Measurements from ENCODE around the gene CACNA1H.
"Not testable (repeated sequence)": the region's sequence is repeated elsewhere in the genome, so short reads cannot be mapped to it uniquely, and the experiment has no call there.

CACNA1H gene

DNA sequence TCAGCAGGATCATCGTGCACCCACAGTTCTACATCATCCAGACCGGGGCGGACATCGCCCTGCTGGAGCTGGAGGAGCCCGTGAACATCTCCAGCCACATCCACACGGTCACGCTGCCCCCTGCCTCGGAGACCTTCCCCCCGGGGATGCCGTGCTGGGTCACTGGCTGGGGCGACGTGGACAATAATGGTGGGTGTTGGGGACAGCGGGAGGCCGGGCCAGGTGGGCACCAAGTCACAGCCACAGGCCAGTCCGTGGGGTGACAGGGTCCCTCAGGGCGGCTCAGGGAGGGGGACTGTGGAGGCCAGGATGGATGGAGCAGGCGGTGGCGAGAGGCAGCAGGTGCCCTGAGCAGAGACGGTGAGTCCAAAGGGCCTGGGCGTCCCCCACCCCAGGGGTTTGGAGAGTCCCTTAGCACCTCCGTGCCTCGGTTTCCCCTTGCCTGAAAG, 104.0 kb downstream of the CACNA1H start:
- no peak for DNase-seq

DNA sequence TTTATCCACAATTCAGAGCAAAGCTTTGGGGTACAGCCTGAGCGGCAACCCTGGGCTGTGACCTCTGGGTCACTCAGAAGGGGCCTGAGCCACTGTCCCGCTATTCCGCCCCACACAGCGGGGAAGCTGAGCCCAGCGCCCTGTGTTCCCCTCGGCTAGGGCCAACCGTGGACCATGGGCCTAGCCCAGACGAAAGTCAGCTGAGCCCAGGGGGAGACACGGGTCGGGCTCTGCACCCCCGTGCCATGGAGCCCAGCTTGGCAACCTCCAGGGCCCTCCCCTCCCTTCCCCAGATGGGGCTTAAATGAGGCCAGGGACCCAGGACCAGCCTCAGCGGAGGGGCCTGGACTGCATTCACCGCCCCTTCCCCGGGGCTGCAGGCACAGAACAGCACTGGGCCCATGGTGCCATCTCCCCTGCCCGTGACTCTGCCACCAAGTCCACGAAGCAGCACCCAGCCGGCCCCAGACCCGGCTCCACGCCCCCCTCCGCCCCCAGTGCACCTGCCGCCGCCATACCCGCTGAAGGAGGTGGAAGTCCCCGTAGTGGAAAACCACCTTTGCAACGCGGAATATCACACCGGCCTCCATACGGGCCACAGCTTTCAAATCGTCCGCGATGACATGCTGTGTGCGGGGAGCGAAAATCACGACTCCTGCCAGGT, 104.8 kb downstream of the CACNA1H start:
- no peak for DNase-seq

DNA sequence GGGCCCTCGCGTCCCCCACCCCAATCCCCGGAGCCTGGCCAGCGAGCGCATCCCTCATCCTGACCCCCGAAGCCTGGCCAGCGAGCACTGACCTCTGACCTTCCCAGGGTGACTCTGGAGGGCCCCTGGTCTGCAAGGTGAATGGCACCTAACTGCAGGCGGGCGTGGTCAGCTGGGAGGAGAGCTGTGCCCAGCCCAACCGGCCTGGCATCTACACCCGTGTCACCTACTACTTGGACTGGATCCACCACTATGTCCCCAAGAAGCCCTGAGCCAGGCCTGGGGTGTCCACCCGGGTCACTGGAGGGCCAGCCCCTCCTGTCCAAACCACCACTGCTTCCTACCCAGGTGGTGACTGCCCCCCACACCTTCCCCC, 105.3 kb downstream of the CACNA1H start:
- DNase-seq, result no peak

DNA sequence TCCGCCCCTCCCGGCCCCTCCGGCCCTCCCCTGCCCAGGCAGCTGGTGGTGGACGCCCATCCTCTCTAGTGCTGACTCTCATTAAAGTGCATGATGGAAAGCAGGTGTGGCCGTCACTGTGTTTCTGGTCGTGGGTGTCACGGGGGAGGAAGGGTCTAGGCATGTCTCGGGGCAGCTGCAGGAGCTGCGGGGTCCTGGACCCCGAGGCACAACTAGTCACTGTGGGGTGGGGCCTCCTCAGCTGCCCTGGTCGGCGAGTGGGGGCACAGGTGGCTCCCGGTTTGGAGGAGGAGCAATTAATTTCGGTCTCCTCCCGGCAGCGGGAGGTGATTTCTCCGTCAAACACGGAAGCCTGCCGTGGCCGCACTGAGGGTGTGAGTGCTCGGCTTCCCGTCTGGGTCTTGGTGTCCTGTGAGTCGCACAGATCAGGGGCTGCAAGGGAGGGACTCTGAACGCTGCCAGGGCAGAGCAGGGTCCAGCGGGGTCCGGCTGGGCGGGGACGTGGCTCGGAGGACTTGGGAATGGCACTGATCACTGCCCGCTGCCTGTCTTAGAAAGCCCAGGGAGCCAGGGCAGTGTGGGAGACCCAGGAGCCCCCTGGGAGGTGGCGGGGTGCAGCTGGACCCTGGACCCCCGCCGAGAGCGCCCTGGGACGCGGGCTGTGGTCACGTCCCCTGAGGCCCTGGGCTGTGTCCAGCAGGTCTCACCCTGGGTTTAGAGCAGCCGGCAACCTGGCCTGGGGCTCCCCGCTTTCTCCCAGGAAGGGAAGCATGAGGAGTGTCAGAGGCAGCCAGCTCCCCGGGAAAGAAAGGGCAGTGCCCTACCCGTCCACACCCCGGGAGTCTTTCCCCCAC, 106.2 kb downstream of the CACNA1H start:
- peak; percentile 41 for DNase-seq

DNA sequence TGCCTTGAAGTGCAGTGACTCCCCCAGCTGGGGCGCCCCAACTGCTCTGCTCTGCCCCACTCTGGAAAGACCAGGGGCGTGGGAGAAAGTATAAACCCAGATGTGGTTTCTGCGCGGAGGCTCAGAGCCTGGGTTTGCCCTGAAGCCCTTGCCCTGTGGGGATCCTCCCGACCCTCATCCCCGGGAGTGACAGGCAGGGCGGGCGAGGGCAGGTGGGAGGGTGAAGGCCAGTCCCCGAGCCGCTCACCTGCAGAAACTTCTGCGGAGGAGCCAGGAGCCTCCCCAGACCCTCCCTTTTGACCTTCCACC, 106.8 kb downstream of the CACNA1H start:
- DNase-seq, result no peak

DNA sequence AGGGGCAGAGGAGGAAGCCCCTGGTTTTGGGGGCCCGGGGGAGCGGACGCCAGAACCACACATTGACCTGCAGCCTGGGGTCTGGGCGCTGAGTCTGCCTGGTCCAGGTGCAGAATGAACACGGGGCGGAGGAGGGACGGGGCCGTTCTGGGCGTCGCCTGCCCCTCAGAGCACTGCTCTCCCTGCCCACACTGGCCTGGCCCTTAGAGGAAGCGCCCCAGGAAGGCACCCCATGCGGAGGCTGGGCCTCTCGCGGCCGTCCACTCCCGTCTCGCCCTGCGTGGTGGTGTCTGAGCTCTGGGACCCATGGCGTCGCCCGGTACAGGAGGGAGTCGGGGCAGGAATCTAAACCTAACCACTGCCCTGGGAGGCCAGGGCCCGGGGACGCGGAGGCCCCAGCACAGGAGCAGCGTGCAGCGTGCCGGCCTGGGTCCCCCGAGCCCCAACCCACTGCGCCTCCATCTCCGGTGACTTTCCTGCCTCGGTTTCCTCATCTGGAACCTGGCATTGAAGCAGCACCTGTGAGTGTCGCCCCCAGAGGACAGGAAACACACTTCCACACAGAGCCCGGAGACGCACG, 107.3 kb downstream of the CACNA1H start:
- no peak for DNase-seq

DNA sequence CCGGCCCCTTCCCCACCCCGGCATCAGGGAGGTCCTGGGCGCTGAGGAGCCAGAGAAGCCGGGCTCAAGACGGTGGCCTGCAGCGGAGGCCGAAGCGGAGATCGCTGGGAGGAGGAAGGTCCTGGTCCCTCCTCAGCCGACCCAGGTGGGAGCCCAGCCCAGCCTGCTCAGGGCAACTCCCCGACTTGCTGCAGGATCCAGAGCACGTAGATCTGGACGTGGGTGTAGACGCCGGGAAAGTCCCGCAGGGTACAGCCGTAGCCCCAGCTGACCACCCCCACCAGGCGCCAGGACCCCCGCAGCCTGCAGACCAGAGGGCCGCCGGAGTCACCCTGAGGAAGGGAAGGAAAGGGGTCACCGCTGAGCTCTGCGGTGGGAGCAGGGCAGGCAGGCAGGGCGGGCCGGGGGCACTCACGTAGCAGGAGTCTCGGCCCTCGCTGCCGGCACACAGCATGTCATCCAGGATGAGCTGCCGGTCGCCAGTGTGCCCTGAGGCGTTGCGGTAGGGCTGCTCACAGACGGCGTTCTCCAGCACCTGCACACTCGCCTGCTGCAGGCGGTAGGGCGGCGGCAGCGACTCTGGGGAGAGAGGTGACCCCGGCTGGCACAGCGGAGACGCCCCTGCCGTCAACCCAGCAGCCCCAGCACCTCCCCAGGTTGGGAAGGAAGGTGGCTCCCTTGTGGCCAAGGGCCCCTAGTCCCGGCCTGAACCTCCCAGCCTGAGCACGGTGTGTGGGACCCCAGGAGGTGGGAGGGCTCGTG, 108.4 kb downstream of the CACNA1H start:
- DNase-seq, result no peak

DNA sequence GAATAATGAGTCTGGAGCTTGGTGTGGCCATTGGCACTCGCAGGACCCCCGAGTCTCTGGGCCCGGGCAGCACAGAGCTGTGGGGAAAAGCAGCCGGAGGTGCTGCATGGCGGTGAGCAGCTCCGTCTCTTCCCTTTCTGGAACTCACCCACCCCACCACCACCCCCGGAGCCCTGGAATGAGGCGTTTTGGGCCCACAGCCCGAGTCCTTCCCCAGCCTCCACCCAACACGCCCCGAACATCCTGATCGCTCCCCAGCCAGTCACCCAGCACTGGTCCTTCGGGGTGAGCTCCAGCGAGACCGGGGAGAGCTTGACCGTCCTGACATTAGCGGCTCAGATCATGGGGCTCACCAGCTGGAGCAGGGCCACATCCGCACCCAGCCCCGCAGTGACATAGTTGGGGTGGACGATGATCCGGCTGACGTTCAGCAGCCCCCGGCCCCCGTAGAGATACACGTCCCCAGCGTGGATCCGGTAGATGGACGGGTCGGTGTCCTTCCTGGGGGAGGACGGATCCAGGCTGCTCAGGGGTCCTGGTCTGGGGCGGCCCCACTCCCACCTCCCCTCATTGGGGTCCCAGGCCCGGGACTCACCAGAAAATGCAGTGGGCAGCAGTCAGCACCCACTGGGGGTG, 109.4 kb downstream of the CACNA1H start:
- no peak for DNase-seq

DNA sequence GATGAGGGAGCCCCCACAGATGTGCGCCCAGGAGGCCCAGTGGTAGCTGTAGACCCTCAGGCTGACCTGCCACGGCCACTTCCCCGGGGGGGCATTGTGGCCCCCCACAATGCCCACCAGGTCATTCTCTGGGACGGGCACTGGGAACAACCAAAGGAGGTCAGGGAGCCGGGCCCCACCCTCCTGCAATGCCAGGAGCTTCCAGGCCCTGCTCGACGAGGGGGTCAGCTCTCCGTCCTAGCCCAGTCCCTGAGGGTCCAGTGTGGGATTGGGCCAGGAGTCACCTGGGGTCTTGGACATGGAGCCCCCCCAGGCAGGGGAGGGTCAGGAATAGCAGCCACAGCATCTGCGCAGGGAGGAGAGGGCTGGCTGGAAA, 109.9 kb downstream of the CACNA1H start:
- DNase-seq, result no peak

DNA sequence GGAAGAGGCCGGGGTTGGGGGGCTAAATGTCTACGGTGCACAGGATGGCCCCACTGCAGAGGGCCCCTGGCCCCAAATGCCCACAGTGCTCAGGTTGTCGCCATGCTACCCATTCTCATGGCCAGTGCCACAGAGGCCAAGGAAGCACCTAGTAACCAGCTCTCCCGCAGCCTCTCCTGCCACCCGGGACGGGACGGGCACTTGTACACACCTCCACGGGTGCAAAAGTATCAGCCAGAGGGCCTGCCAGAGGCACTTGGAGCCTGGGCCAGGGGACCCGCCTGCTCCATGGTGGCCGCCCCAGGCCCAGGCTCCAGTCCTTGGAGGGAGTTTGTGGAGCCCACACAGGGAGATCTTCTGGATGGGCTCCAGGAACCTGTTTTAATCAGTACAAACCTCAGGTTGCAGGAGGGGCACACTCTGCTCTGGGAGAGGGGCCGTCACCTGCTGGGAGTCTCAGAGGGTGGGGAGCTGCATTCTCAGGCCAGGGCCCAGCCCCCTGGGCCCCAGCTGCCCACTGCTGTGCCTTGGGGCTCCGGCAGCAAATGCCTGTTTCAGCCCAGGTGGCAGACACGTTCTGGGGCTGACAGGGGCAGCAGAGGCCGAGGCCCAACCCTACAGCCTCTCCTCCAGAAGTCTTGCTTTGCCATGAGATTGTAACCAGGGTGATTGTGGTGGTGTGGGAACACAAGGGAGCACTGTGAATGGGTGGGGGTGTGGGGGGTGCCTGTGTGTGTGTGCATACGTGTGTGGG, 110.9 kb downstream of the CACNA1H start:
- no peak for DNase-seq

DNA sequence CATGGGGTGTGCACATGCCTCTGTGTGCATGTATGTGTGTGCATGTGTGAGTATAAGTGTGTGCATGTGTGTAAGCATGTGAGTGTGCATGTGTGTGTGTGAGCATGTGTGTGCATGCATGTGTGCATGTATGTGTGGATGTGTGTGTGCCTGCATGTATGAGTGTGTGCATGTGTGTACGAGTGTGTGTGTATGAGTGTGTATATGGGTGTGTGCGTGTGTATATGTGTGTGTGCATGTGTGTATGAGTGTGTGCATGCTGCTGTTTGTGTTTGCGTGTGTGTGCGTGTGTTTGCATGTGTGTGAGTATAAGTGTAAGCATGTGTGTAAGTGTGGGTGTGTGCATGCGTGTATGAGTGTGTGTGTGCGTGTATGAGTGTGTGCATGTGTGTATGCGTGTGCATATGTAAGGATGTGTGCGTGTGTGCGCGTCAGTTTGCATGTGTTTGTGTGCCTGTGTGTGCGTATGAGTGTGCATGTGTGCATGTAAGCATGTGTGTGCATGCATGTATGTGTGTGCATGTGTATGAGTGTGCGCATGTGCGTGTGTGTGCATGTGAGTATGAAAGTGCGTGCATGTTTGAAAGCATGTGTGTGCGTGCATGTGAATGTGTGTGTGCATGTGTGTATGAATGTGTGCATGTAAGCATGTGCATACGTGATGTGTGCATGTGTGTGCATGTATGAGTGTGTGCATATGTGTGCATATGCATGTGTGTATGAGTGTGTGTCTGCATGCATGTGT, 111.6 kb downstream of the CACNA1H start:
- DNase-seq, result no peak

DNA sequence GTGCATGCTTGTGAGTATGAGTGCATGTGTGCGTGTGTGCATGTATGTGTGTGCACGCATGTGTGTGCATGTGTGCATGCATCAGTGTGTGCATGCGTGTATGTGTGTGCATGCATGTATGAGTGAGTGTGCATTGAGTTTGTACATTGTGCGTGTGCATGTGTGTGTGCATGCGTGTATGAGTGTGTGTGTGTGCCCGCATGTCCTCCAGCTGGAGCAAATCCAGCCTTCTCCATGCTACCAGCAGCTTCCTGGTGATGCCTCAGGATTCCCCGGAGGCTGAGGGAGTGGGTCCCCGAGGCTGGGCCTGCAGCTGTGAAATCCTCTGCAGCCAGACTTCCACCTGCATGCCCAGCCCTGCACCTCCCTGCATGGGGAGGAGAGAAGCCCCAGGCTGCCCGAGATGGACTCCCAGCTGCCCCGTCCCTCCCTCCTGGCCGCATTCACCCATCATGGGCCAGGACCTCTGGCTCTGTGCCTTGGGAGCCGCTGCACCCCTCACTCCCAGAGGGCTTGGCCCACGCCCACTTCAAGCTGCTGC, 112.3 kb downstream of the CACNA1H start:
- DNase-seq, result no peak

DNA sequence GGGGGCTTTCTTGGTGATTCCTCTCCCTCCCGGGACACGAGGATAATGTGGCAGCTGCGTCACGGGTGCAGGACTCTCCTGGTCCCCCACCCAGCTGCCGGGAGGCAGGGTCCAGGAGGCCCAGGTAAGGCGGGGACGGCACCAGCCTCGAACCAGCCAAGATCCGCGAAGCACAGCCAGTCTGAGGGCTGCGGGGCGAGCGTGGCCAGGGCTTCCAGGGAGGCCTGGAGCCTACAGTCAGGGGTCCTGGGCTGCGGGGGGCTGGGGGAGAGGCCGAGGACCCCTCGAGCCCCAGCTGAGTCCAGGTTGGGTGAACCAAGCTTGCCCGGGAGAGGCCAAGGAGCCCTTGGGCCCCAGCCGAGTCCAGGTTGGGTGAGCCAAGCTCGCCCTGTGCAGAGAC, 112.9 kb downstream of the CACNA1H start:
- DNase-seq, result no peak

DNA sequence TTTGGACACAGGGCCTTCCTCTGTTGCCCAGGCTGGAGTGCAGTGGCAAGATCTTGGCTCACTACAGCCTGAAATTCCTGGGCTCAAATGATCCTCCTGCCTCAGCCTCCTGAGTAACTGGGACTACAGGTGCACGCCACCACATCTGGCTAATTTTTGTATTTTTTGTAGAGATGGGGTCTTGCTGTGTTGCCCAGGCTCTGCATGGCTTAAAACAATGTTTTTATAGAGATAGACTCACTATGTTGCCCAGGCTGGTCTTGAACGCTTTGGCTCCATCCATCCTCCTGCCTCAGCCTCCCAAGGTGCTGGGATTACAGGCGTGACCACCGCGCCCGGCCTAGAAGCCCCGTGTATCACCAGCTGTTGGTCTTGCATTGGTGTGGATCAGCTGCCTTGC, 116.5 kb downstream of the CACNA1H start:
- DNase-seq, result not testable (repeated sequence)

DNA sequence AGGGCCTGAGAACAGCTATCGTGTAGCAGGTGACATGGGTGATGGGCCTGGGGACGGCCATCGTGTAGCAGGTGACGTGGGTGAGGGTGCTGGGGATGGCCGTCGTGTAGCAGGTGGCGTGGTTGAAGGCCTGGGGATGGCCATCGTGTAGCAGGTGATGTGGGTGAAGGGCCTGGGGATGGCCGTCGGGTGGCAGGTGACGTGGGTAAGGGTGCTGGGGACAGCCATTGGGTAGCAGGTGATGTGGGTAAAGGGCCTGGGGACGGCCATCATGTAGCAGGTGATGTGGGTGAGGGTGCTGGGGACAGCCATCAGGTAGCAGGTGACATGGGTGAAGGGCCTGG, 118.4 kb downstream of the CACNA1H start:
- no peak for DNase-seq

All from DMS153 (cell line).